ENCODE data around the gene SFR1. TPM values are rescaled to one million over a fixed set of nuclear protein-coding genes. Genes with fewer than 3 reads are reported as not detected.

The SFR1 gene, protein sequence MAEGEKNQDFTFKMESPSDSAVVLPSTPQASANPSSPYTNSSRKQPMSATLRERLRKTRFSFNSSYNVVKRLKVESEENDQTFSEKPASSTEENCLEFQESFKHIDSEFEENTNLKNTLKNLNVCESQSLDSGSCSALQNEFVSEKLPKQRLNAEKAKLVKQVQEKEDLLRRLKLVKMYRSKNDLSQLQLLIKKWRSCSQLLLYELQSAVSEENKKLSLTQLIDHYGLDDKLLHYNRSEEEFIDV
- total RNA-seq (1 to 10 TPM; 9.2 to 9.3 TPM), polyA plus RNA-seq (ENCODE audit: insufficient read length in 6 of 6) (10 to 100 TPM in 4 of 6 donors, 1 to 10 TPM in 2; 9.2 to 11.3 (median 10.7) TPM)
- long read RNA-seq, donor 1, transcript SFR1-201 (4 exons, 1,438 nt), result major isoform, 7 of 13 reads
- long read RNA-seq, donor 1, transcript SFR1-202 (4 exons, 1,503 nt), result minor isoform, 6 of 13 reads
- long read RNA-seq, donor 1, partial matches to known transcripts, result 0 of 13 reads
- long read RNA-seq, donor 1, other reads (novel, unspliced or antisense), result 0 of 13 reads
- long read RNA-seq, donor 2, transcript SFR1-201 (4 exons, 1,438 nt), result major isoform, 5 of 7 reads
- long read RNA-seq, donor 2, partial matches to known transcripts, result 0 of 7 reads
- long read RNA-seq, donor 2, other reads (novel, unspliced or antisense), result 0 of 7 reads
- long read RNA-seq, donor 3, partial matches to known transcripts, result 0 of 4 reads
- long read RNA-seq, donor 3, other reads (novel, unspliced or antisense), result 0 of 4 reads
- long read RNA-seq, donor 4, partial matches to known transcripts, result 2 of 7 reads
- long read RNA-seq, donor 4, other reads (novel, unspliced or antisense), result 0 of 7 reads
- long read RNA-seq, donor 5, transcript SFR1-201 (4 exons, 1,438 nt), result major isoform, 6 of 8 reads
- long read RNA-seq, donor 5, partial matches to known transcripts, result 0 of 8 reads
- long read RNA-seq, donor 5, other reads (novel, unspliced or antisense), result 0 of 8 reads
- long read RNA-seq, donor 6, partial matches to known transcripts, result 0 of 7 reads
- long read RNA-seq, donor 6, other reads (novel, unspliced or antisense), result 0 of 7 reads
- long read RNA-seq, donor 7, partial matches to known transcripts, result 0 of 2 reads
- long read RNA-seq, donor 7, other reads (novel, unspliced or antisense), result 0 of 2 reads
- long read RNA-seq, donor 8, partial matches to known transcripts, result 0 of 6 reads
- long read RNA-seq, donor 8, other reads (novel, unspliced or antisense), result 0 of 6 reads
- long read RNA-seq, donor 9, result 0 reads
- long read RNA-seq, donor 10, partial matches to known transcripts, result 0 of 2 reads
- long read RNA-seq, donor 10, other reads (novel, unspliced or antisense), result 0 of 2 reads
- long read RNA-seq, donor 11, partial matches to known transcripts, result 0 of 3 reads
- long read RNA-seq, donor 11, other reads (novel, unspliced or antisense), result 0 of 3 reads
- long read RNA-seq, donor 12, partial matches to known transcripts, result 0 of 4 reads
- long read RNA-seq, donor 12, other reads (novel, unspliced or antisense), result 0 of 4 reads

DNA sequence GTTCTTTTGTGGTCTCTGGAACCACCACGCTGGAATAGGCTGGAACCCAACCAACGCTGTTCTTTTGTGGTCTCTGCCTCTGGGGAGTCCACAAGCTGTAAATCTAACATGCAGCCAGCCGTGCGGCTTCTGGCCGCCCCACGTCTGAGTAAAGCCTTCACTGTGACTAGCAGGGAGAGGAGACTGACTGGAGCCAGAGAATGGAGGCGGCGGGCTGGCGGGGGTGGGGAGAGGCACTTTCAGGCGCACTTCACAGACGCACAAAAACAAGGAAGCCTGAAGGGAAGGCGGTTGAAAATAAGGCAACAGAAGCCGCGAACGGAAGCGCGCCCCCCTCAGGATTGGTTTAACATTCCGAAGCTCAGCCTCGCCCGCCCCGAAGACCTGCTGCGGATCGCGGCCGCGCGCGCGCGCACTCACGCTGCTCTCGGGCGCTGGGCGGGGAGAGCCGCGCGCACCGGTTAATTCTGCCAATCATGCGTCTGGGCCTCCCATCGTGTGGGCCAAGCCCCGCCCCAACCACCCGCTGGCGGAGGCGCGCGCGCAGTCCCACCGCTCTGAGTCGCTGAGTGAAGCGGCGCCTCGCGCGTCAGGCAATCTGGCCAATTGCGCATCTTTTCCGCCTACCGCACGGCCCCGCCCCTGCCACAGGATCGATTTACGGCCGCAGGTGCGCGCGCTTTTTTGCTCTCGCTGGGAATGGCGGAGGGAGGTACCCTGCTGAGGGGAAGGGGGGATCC lies at the start of gene SFR1:
Gene SFR1 (plus strand): TSS at position 687 of the 740 bp plus-strand sequence. CDS start 13 bp downstream, at position 700.
- peak within 1 kb of the TSS; percentile 61 to 68 for H3K4me3 ChIP-seq
- H3K36me3 ChIP-seq, result peaks cover 0 to 5% of the 10 kb centered on the region in 2 donors
- intact Hi-C loops (cut with DNase I), result loop anchor here in 1 of 2 donors (10.0 kb wide), 2 partner anchors 77 to 147 kb away; no protein-coding TSS in a partner anchor

DNA sequence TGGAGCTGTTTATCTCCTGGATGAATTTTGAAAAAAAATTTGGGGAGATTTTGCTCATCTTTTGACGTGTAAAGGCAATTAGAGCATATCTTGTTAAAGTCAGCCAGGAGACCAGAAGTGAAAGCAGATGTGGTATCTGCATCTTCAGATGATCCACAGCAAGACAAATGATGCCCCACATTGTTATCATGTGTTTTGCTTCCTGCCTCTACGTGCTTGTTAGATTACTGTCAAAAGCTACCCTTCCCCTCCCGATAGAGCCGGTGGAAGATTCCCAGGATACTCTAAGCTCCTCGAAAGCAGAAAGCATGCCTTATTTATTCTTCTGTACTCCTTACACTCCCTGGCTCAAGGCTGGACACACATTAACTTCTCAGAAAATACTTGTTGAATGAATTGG lies 49.2 kb upstream of the SFR1 start:
- H3K4me3 ChIP-seq, result no peak overlapping the region
- no peaks in the 10 kb centered on the region for H3K4me1 ChIP-seq
- intact Hi-C loops (cut with DNase I), result no loop called here
- no peaks in the 10 kb centered on the region for H3K9me3 ChIP-seq
- no peak for ATAC-seq
- H3K36me3 ChIP-seq, result no peaks in the 10 kb centered on the region
- H3K27me3 ChIP-seq, result peaks cover 0 to 3% of the 10 kb centered on the region in 2 donors
- no peak for DNase-seq
- H3K27ac ChIP-seq, result no peak overlapping the region
- TF ChIP-seq, protein P1, sequence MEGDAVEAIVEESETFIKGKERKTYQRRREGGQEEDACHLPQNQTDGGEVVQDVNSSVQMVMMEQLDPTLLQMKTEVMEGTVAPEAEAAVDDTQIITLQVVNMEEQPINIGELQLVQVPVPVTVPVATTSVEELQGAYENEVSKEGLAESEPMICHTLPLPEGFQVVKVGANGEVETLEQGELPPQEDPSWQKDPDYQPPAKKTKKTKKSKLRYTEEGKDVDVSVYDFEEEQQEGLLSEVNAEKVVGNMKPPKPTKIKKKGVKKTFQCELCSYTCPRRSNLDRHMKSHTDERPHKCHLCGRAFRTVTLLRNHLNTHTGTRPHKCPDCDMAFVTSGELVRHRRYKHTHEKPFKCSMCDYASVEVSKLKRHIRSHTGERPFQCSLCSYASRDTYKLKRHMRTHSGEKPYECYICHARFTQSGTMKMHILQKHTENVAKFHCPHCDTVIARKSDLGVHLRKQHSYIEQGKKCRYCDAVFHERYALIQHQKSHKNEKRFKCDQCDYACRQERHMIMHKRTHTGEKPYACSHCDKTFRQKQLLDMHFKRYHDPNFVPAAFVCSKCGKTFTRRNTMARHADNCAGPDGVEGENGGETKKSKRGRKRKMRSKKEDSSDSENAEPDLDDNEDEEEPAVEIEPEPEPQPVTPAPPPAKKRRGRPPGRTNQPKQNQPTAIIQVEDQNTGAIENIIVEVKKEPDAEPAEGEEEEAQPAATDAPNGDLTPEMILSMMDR (IDR thresholded peaks at IDR 0.05), result no peak

More for the DNA sequence above, at the start of gene SFR1:
- TF ChIP-seq, protein P1 (IDR thresholded peaks at IDR 0.05), result peak in 1 of 2 donors; percentile 66
- Histone ChIP-seq H3K27me3 (no peaks in the 10 kb centered on the region), H3K9me3 (no peaks in the 10 kb centered on the region), H3K27ac (peak within 1 kb of the TSS; percentile 98 to 100), H3K4me1 (peaks cover 4 to 23% of the 10 kb centered on the region in 2 donors)
- DNase-seq, result peak; percentile 99 to 100 (median 99)
- peak; percentile 91 for ATAC-seq

DNA sequence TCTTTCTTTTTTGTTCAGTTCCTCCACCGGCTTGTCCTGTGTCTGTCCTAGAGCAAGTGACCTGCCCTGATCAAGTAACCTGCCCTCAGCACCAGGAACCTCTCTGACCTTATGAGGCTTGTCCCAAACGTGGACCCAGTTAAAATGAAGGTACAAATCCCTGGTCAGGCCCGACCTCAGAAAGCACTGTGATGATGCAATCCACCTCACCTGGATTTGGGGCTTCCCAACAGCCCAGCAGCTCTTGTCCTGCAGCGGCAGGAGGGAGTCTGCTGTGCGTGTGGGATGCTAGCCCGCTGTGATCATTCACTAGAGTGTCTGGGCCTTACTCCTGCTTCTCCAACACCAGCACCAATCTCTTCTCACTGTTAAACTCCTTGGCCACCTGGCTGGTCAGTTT lies 47.5 kb upstream of the SFR1 start:
- TF ChIP-seq, protein P1 (IDR thresholded peaks at IDR 0.05), result no peak

GRCh38 chr10:104076743-104077160 lies 45.2 kb upstream of the SFR1 start:
- H3K9me3 ChIP-seq, result no peaks in the 10 kb centered on the region
- H3K27me3 ChIP-seq, result peaks cover 0 to 3% of the 10 kb centered on the region in 2 donors
- no peak overlapping the region for H3K4me3 ChIP-seq
- no peaks in the 10 kb centered on the region for H3K36me3 ChIP-seq
- no peaks in the 10 kb centered on the region for H3K4me1 ChIP-seq
- DNase-seq, result peak in 2 of 4 donors; percentile 17 to 67
- peak; percentile 47 for ATAC-seq
- TF ChIP-seq, protein P1 (IDR thresholded peaks at IDR 0.05), result no peak
- peak overlapping the region in 1 of 2 donors; percentile 42 for H3K27ac ChIP-seq
- intact Hi-C loops (cut with DNase I), result no loop called here

More for the DNA sequence above, 47.5 kb upstream of the SFR1 start:
- Histone ChIP-seq H3K4me1 (no peaks in the 10 kb centered on the region), H3K36me3 (no peaks in the 10 kb centered on the region), H3K27ac (no peak overlapping the region), H3K9me3 (no peaks in the 10 kb centered on the region), H3K4me3 (no peak overlapping the region), H3K27me3 (peaks cover 0 to 3% of the 10 kb centered on the region in 2 donors)
- no peak for DNase-seq
- intact Hi-C loops (cut with DNase I), result no loop called here
- no peak for ATAC-seq

Measured in left lung (tissue), 14 donors.